ENCODE results near the gene CTSE. TPM values are rescaled to one million over a fixed set of nuclear protein-coding genes. Genes with fewer than 3 reads are reported as not detected.

CTSE gene
- total RNA-seq, 1 donor from 2014 or later = 42.0 TPM

DNA sequence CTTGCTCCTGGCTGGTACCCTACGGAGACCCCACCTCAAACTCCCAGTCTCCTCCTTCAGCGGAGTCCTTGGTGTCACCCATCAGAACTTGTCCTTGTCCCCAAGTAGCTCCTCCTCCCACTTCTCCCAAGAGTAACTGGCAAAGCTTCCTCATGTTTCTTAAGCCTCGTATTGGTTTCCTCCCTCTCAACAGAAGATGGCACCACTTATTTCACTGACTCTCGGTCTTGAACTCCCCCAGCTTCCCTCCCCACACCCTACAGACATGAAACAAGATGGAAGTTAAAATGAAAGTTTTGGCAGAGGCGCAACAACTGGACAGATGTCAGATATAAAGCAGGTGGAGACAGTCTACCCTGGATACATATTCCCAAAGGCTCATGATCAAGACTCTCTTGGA lies 33.9 kb downstream of the CTSE start:
- no peaks in the 10 kb centered on the region for H3K36me3 Mint-ChIP-seq
- no peak overlapping the region for H3K27ac Mint-ChIP-seq
- TF ChIP-seq CTCF (conservative IDR thresholded peaks at IDR 0.05) = no peak
- H3K4me3 Mint-ChIP-seq = no peak overlapping the region
- H3K9me3 Mint-ChIP-seq = no peaks in the 10 kb centered on the region
- H3K27me3 Mint-ChIP-seq = peaks cover 16% of the 10 kb centered on the region
- H3K4me1 Mint-ChIP-seq (ENCODE audit: unreplicated experiment) = peaks cover 15% of the 10 kb centered on the region
- DNase-seq (ENCODE audit: extremely low spot score, unreplicated experiment) = no peak

GRCh38 chr1:205988585-205988995 lies 35.1 kb downstream of the CTSE start:
- H3K9me3 Mint-ChIP-seq = no peaks in the 10 kb centered on the region
- H3K27ac Mint-ChIP-seq = no peak overlapping the region
- no peak for DNase-seq (ENCODE audit: extremely low spot score, unreplicated experiment)
- peak; percentile 25 for TF ChIP-seq CTCF (conservative IDR thresholded peaks at IDR 0.05)
- H3K27me3 Mint-ChIP-seq = peaks cover 16% of the 10 kb centered on the region
- H3K4me3 Mint-ChIP-seq = no peak overlapping the region
- H3K36me3 Mint-ChIP-seq = no peaks in the 10 kb centered on the region
- H3K4me1 Mint-ChIP-seq (ENCODE audit: unreplicated experiment) = peaks cover 19% of the 10 kb centered on the region

GRCh38 chr1:205986861-205987260 lies 36.8 kb downstream of the CTSE start:
- Mint-ChIP-seq H3K4me1 (ENCODE audit: unreplicated experiment) (peaks cover 31% of the 10 kb centered on the region), H3K4me3 (no peak overlapping the region), H3K27ac (no peak overlapping the region), H3K36me3 (no peaks in the 10 kb centered on the region), H3K27me3 (peaks cover 14% of the 10 kb centered on the region), H3K9me3 (peaks cover 5% of the 10 kb centered on the region)
- no peak for TF ChIP-seq CTCF (conservative IDR thresholded peaks at IDR 0.05)
- DNase-seq (ENCODE audit: extremely low spot score, unreplicated experiment) = no peak

DNA sequence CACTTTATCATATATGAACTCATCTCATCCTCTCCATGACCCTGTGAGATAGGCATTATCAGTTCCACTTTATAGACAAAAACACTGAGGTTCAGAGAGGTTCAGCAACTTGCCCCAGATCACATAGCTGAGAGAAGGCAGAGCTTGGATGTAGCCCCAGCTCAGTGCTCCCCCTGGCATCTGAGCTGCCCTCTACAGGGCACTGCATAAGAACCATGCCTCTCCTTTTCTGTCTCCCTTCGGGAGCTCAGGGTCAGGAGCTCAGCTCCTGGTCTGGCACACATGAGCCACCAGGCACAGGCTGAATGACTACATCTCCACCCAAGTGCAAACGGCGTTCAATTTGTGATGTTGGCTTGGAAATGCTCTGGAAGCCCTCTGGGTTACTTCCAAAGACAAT lies 37.4 kb downstream of the CTSE start:
- DNase-seq (ENCODE audit: extremely low spot score, unreplicated experiment) = no peak
- Mint-ChIP-seq H3K4me1 (ENCODE audit: unreplicated experiment) (peaks cover 32% of the 10 kb centered on the region), H3K9me3 (peaks cover 7% of the 10 kb centered on the region), H3K27me3 (peaks cover 13% of the 10 kb centered on the region), H3K27ac (no peak overlapping the region), H3K36me3 (no peaks in the 10 kb centered on the region), H3K4me3 (no peak overlapping the region)
- TF ChIP-seq CTCF (conservative IDR thresholded peaks at IDR 0.05) = no peak

DNA sequence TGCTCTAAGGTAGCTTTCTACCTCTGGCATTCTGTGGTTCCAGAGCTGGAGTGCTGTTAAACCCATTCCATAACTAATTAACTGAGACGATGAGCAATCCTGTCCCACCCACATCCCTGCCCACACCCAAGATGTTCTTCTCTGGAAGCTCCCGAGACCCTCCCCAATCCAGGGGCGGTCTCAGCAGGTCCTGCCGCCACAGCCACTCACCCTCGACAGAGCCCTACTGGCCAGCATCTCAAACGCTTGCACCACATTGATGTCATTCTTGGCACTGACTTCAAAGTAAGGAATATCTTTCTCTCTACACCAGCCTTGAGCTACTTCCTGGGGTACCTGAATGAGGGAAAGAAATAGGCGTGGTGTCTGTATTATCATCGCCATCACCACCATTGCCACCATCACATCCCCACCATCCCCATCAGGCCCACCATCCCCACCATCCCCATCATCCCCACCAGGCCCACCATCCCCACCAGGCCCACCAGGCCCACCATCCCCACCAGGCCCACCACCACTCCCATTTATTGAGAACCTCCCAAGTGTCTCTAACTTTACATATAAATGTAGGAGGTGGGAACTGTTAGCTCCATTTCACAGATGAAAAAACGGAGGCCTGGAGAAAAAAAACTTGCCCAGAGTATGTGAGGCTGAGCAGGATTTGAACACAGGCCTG lies 38.2 kb downstream of the CTSE start:
- peaks cover 33% of the 10 kb centered on the region for H3K4me1 Mint-ChIP-seq (ENCODE audit: unreplicated experiment)
- H3K27ac Mint-ChIP-seq = no peak overlapping the region
- no peaks in the 10 kb centered on the region for H3K36me3 Mint-ChIP-seq
- no peak for TF ChIP-seq CTCF (conservative IDR thresholded peaks at IDR 0.05)
- peaks cover 13% of the 10 kb centered on the region for H3K27me3 Mint-ChIP-seq
- no peak overlapping the region for H3K4me3 Mint-ChIP-seq
- no peak for DNase-seq (ENCODE audit: extremely low spot score, unreplicated experiment)
- H3K9me3 Mint-ChIP-seq = peaks cover 7% of the 10 kb centered on the region
